Measurements from ENCODE around the gene FGD2. TPM values are rescaled to one million over a fixed set of nuclear protein-coding genes. Genes with fewer than 3 reads are reported as not detected.

The FGD2 gene
- total and polyA plus RNA-seq, 9 of the 15 experiments (the other 6 are each of a cell fraction or from before 2014, with no cell fraction given), result 0.09 TPM; not detected in 8

DNA sequence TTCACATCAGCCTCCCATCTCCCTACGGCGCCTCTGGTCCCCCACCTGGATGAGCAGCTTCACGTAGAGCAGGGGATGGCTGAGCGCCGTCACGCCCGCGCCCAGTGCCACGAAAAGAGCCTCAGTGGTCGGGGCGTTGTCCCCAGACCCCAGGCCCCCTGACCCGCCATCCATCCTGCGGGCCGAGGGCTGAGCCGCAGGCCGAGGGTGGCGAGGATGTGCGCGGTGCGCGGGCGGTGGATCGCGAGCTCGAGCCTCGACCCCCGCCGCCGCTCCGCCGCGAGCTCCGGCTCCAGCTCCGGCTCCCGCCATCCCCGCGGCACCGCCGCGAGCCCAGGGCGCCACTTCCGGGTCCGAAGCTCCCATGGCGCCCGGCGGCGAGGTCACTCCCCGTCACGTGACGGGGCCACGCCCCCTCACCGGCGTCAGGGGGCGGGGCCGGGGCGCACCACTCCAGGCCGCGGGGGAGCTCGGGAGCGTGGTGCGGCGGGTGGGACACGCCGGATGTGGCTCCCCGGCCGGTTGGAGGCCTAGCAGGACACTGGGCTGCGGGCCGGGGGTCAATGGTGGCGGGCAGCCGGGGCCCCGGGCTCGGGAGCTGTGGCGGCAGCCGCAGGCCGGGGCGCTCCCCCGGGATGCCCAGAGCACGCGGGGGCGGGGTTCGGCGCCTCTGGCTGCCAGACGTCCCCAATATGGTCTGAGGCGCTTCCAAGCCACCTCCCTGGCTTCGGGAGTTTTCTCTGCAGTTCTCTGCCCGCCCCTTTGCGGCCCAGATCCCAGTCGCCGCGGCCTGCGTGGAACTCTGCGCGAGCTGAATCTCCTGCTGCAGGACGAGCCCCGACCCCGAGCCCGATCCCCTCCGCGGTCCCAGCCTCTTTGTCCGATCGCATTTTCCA lies 19.4 kb upstream of the FGD2 start, which contains the start of gene MTCH1 (continued):
- TF ChIP-seq, protein P1, sequence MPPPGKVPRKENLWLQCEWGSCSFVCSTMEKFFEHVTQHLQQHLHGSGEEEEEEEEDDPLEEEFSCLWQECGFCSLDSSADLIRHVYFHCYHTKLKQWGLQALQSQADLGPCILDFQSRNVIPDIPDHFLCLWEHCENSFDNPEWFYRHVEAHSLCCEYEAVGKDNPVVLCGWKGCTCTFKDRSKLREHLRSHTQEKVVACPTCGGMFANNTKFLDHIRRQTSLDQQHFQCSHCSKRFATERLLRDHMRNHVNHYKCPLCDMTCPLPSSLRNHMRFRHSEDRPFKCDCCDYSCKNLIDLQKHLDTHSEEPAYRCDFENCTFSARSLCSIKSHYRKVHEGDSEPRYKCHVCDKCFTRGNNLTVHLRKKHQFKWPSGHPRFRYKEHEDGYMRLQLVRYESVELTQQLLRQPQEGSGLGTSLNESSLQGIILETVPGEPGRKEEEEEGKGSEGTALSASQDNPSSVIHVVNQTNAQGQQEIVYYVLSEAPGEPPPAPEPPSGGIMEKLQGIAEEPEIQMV (tag; conservative IDR thresholded peaks at IDR 0.05; ENCODE audit: low read depth), result no peak
- TF ChIP-seq, protein P2, sequence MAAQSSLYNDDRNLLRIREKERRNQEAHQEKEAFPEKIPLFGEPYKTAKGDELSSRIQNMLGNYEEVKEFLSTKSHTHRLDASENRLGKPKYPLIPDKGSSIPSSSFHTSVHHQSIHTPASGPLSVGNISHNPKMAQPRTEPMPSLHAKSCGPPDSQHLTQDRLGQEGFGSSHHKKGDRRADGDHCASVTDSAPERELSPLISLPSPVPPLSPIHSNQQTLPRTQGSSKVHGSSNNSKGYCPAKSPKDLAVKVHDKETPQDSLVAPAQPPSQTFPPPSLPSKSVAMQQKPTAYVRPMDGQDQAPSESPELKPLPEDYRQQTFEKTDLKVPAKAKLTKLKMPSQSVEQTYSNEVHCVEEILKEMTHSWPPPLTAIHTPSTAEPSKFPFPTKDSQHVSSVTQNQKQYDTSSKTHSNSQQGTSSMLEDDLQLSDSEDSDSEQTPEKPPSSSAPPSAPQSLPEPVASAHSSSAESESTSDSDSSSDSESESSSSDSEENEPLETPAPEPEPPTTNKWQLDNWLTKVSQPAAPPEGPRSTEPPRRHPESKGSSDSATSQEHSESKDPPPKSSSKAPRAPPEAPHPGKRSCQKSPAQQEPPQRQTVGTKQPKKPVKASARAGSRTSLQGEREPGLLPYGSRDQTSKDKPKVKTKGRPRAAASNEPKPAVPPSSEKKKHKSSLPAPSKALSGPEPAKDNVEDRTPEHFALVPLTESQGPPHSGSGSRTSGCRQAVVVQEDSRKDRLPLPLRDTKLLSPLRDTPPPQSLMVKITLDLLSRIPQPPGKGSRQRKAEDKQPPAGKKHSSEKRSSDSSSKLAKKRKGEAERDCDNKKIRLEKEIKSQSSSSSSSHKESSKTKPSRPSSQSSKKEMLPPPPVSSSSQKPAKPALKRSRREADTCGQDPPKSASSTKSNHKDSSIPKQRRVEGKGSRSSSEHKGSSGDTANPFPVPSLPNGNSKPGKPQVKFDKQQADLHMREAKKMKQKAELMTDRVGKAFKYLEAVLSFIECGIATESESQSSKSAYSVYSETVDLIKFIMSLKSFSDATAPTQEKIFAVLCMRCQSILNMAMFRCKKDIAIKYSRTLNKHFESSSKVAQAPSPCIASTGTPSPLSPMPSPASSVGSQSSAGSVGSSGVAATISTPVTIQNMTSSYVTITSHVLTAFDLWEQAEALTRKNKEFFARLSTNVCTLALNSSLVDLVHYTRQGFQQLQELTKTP (IDR thresholded peaks at IDR 0.05; ENCODE audit: low read depth in 1 of 2, partially characterized antibody in 2 of 2), result no peak
- TF ChIP-seq RAD51 (IDR thresholded peaks at IDR 0.05; ENCODE audit: borderline replicate concordance, low read depth), result peak; percentile 94
- TF ChIP-seq ZSCAN32 (CRISPR knock-in tag; IDR thresholded peaks at IDR 0.05), result no peak
- peak in 1 of 2 experiments; percentile 56; a peak in 2 of 4 replicates for TF ChIP-seq RCOR1 (IDR thresholded peaks at IDR 0.05; ENCODE audit: borderline replicate concordance in 1 of 2, low read depth in 2 of 2, low read length in 2 of 2)
- peak; percentile 62; the same call in 1 of the 2 replicates for TF ChIP-seq MTA1 (IDR thresholded peaks at IDR 0.05; ENCODE audit: borderline replicate concordance)
- TF ChIP-seq RBM22 (IDR thresholded peaks at IDR 0.05; ENCODE audit: low read depth, low read length, poor library complexity, severe bottlenecking), result no peak
- TF ChIP-seq NONO (IDR thresholded peaks at IDR 0.05; ENCODE audit: low read depth in 2 of 2, low read length in 1 of 2), result peak; percentile 94 to 100
- TF ChIP-seq, protein P3, sequence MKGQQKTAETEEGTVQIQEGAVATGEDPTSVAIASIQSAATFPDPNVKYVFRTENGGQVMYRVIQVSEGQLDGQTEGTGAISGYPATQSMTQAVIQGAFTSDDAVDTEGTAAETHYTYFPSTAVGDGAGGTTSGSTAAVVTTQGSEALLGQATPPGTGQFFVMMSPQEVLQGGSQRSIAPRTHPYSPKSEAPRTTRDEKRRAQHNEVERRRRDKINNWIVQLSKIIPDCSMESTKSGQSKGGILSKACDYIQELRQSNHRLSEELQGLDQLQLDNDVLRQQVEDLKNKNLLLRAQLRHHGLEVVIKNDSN (CRISPR knock-in tag; IDR thresholded peaks at IDR 0.05), result peak; percentile 95
- peak; percentile 78 for TF ChIP-seq TBP (optimal IDR thresholded peaks at IDR 0.05; ENCODE audit: low read depth, low read length)
- TF ChIP-seq NR4A1 (CRISPR knock-in tag; IDR thresholded peaks at IDR 0.05), result 0 out of 2 replicates have a peak, but pooled peaks have one; percentile 78
- peak; percentile 66; the same call in 1 of the 2 replicates for TF ChIP-seq NR4A1 (tag; IDR thresholded peaks at IDR 0.05)
- TF ChIP-seq ZNF778 (CRISPR knock-in tag; IDR thresholded peaks at IDR 0.05), result no peak
- no peak for TF ChIP-seq NFATC3 (IDR thresholded peaks at IDR 0.05)
- peak; percentile 83 for TF ChIP-seq CREB1 (IDR thresholded peaks at IDR 0.05)
- peak; percentile 78 for TF ChIP-seq CREB1 (CRISPR knock-in tag; IDR thresholded peaks at IDR 0.05)
- TF ChIP-seq FOS (IDR thresholded peaks at IDR 0.05; ENCODE audit: extremely low read depth, insufficient read length), result peak; percentile 14
- TF ChIP-seq SREBF2 (CRISPR knock-in tag; IDR thresholded peaks at IDR 0.05), result no peak
- TF ChIP-seq SMAD4 (CRISPR knock-in tag; conservative IDR thresholded peaks at IDR 0.05), result peak; percentile 96
- no peak for TF ChIP-seq ZNF124 (CRISPR knock-in tag; IDR thresholded peaks at IDR 0.05)
- TF ChIP-seq CHD2 (IDR thresholded peaks at IDR 0.05; ENCODE audit: low read depth, low read length), result 0 out of 2 replicates have a peak, but pooled peaks have one; percentile 15
